ENCODE results near the gene IGF1. TPM values are rescaled to one million over a fixed set of nuclear protein-coding genes. Genes with fewer than 3 reads are reported as not detected.
A peak's percentile ranks its signal among the peaks of the same experiment; 100 is the strongest.

IGF1 gene
- total and polyA plus RNA-seq, 9 of the 15 experiments (the other 6 are each of a cell fraction or from before 2014, with no cell fraction given): 3.7 to 13.9 (median 4.5) TPM

DNA sequence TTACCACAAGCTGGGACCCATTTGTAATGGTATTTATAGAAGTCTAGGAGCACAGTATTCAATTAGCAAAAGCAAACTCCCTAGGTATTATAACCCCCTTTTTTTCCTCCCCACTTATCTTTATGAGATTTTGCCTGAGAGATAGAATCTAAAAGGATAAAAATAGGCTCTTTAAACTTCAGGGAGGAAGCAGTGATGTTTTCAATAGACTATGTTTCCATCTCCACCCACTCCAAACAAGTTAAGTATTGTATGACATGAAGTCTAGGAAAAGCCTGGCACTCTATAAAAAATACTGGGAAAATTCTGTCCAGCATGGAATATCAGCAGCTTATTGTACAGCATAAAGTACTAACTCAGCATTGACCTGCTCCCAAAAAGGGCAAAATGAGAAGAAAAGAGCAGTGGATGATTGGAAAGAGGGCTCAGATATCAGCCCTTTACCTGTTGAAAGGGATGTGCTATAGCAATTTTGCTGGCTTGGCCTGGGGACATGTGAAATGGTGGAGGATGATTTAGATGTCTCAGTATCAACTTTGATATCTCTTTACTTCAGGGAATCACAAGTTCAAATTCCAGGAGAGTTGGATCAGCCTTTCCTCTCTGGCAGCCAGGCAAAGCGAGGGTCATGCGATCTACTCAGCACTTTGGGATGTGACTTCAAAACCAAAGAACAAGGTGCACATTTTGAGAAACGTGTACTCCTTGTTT is 72.4 kb downstream of the IGF1 start (continued):
- no peak for TF ChIP-seq RERE (CRISPR knock-in tag; IDR thresholded peaks at IDR 0.05; ENCODE audit: borderline replicate concordance)

GRCh38 chr12:102406033-102406584 is 74.3 kb downstream of the IGF1 start:
- 19% methylated on average over 7 of the region's 7 CpGs for WGBS (ENCODE audit: insufficient coverage, low coverage, missing lambda C conversion rate)
- peak in 2 of 4 experiments; percentile 42 to 71 for DNase-seq (ENCODE audit: extremely low read depth in 1 of 4, low spot score in 3 of 4)
- intact Hi-C loops (cut with micrococcal nuclease): loop anchor here (10.0 kb wide), 1 partner anchor 231 kb away; no protein-coding TSS in a partner anchor
- Histone ChIP-seq H3K9me3 (replicated peaks; ENCODE audit: control insufficient read depth, insufficient read depth, low read depth, low read length) (no peaks in the 10 kb centered on the region), H3K4me1 (replicated peaks in 1 of 2; ENCODE audit: control insufficient read depth in 2 of 2, insufficient read depth in 2 of 2, low read length in 2 of 2) (peaks cover 5 to 6% of the 10 kb centered on the region in 2 experiments; a peak in 4 of 5 replicates), H4K20me1 (replicated peaks; ENCODE audit: control insufficient read depth, insufficient read depth, low read length) (no peaks in the 10 kb centered on the region), H3K36me3 (ENCODE audit: control insufficient read depth, insufficient read depth, low read length) (no peaks in the 10 kb centered on the region), H3K4me3 (no peak overlapping the region), H3K4me2 (ENCODE audit: insufficient read depth, low read length) (no peak overlapping the region; the same call in 1 of the 2 replicates), H3K27ac (ENCODE audit: extremely low read depth, low read depth, low read length) (no peak overlapping the region), H3K9ac (ENCODE audit: insufficient read depth in 1 of 2, low read depth in 2 of 2, low read length in 2 of 2) (no peak overlapping the region), H3K27me3 (ENCODE audit: control insufficient read depth in 2 of 2, insufficient read depth in 2 of 2, low read length in 2 of 2) (no peaks in the 10 kb centered on the region), H3K9me1 (ENCODE audit: control insufficient read depth, insufficient read depth, low read length) (no peaks in the 10 kb centered on the region), H3K79me2 (ENCODE audit: control insufficient read depth, insufficient read depth, low read length) (no peaks in the 10 kb centered on the region), H2AFZ (ENCODE audit: low read depth, low read length) (0 out of 2 replicates have a peak overlapping the region, but pooled peaks have one; percentile 24)
- ChIA-PET CTCF (ENCODE audit: low intra/inter-chr PET ratio) (no interaction called here), POLR2A (interaction anchor here (1.3 kb wide), 1 partner anchor 16 kb away, joined by 3 read pairs; no protein-coding TSS in a partner anchor)
- BruUV-seq (replicated peaks): no TSS peak
- ATAC-seq: peak; percentile 85
- in situ Hi-C loops (cut with MboI): no loop called here
- peak; percentile 73 for FAIRE-seq
- TF ChIP-seq ZNF174 (CRISPR knock-in tag; IDR thresholded peaks at IDR 0.05) (no peak), ZNF277 (CRISPR knock-in tag; IDR thresholded peaks at IDR 0.05; ENCODE audit: borderline replicate concordance) (no peak), FOXA1 (IDR thresholded peaks at IDR 0.05; ENCODE audit: borderline replicate concordance) (no peak), TEAD1 (CRISPR knock-in tag; IDR thresholded peaks at IDR 0.05) (no peak)
- TF ChIP-seq, protein P1, sequence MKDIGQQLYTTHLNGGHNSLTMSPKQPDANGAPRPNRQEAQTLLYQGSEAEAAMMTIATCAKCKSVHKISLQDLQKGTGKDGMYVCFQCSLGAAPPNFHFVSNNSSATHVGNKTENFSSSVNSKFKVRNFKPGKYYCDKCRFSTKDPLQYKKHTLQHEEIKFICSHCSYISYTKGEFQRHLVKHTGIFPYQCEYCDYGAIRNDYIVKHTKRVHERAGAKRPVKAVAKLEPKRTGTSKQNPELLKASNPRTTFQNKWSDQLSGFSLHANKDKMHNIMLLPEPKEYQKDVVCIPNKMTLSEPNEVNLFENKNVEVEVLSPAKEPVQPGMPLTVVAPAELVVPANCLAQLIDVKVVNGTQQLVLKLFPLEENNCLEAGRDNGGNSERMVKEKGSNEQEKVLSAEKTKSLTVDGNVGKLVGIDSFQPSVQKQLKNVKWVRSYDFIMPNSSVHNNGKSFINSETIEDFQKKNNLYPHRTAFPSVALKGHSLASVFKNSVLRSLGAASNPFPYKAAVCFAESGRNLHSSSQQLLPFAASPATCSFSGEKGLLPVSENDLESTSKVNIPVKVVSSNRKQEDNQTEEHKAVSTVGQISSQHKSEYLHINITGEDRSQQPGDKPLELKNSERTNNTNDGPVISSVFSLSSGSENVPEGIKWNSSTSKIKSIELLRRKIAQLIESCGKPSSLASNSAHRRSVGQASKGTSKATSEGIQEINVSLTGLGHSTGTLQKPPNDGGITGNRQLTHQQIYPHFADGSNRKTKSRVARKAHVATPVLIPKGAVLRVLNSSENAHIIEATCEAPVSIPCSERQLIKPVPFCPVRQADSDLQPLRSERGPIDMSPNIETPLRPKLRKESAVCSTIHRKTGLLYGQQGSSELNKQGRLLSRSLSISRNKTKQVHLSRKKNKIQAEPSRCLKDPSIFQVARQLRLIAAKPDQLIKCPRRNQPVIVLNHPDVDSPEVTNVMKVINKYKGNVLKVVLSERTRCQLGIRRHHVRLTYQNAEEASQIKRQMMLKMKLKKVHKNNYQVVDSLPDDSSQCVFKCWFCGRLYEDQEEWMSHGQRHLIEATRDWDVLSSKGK (CRISPR knock-in tag; IDR thresholded peaks at IDR 0.05): no peak

Measured in K562 (cell line).